PC-3 (cell line): ENCODE results near the gene MELTF. TPM values are rescaled to one million over a fixed set of nuclear protein-coding genes. Genes with fewer than 3 reads are reported as not detected.

Source experiments
- ATAC-seq: fragments of 200-7000 bp; cut with Tn5 transposase; 2 replicates; pipeline ENCODE4 v1.9.1; 2020; ENCODE audit warnings: mild to moderate bottlenecking, moderate library complexity
- BruUV-seq: library from RNA; stranded (reverse); fragments of 400-500 nt; replicated peaks from 2 replicates; lab custom pipeline; 2021; lab: Mats Ljungman, UMichigan
- CTCF ChIA-PET: fragments of 300-600 bp; sonication (Branson Sonifier 250); formaldehyde crosslinking; loops from one replicate; lab custom pipeline; 2022; ENCODE audit warnings: antibody characterized with exemption; lab: Charles Lee
- POLR2A ChIA-PET: fragments of 300-600 bp; sonication (Branson Sonifier 250); formaldehyde crosslinking; loops from one replicate; lab custom pipeline; 2022; ENCODE audit warnings: antibody characterized with exemption; ENCODE audit not compliant: unreplicated experiment; lab: Charles Lee
- DNase-seq: peaks from one replicate; pipeline ENCODE4 v3.0.0-alpha.2; 2015
- H2AFZ ChIP-seq: fragments of 300-600 bp; sonication (generic); 2 replicates; pipeline ENCODE4 v1.6.0; 2016; ENCODE audit warnings: antibody characterized with exemption, low read length
- H3F3A ChIP-seq: fragments of 300-600 bp; sonication (generic); one replicate; pipeline ENCODE4 v1.6.0; 2017; ENCODE audit warnings: antibody characterized with exemption, low read length, control low read depth, mild to moderate bottlenecking; ENCODE audit not compliant: unreplicated experiment
- H3K27ac ChIP-seq: fragments of 300-600 bp; sonication (generic); 2 replicates; pipeline ENCODE4 v1.5.1; 2016; ENCODE audit warnings: mild to moderate bottlenecking, low read length
- H3K27me3 ChIP-seq: fragments of 300-600 bp; sonication (generic); 2 replicates; pipeline ENCODE4 v1.6.1; 2016; ENCODE audit warnings: low read length, mixed read lengths
- H3K36me3 ChIP-seq: fragments of 300-600 bp; sonication (generic); 2 replicates; pipeline ENCODE4 v1.6.1; 2016; ENCODE audit warnings: low read depth, mixed run types, low read length, mixed read lengths
- H3K4me1 ChIP-seq: fragments of 300-600 bp; sonication (generic); 2 replicates; pipeline ENCODE4 v1.5.1; 2016; ENCODE audit warnings: low read length; ENCODE audit not compliant: insufficient read depth
- H3K4me2 ChIP-seq: fragments of 300-600 bp; sonication (generic); 2 replicates; pipeline ENCODE4 v1.6.0; 2016; ENCODE audit warnings: low read length
- H3K4me3 ChIP-seq: fragments of 300-600 bp; sonication (generic); 2 replicates; pipeline ENCODE4 v1.5.1; 2016; ENCODE audit warnings: mild to moderate bottlenecking, low read length, mixed read lengths
- H3K79me2 ChIP-seq: fragments of 300-600 bp; sonication (generic); 2 replicates; pipeline ENCODE4 v1.6.1; 2017; ENCODE audit warnings: low read length, mixed read lengths
- H3K9ac ChIP-seq: fragments of 300-600 bp; sonication (generic); 2 replicates; pipeline ENCODE4 v1.6.0; 2016; ENCODE audit warnings: mild to moderate bottlenecking, low read length
- H3K9me2 ChIP-seq: fragments of 300-600 bp; sonication (generic); replicated peaks from 2 replicates; pipeline ENCODE4 v1.6.1; 2016; ENCODE audit warnings: mixed run types, low read length, mixed read lengths
- H3K9me3 ChIP-seq: fragments of 300-600 bp; sonication (generic); 2 replicates; pipeline ENCODE4 v1.6.1; 2016; ENCODE audit warnings: low read length, mixed read lengths
- H4K20me1 ChIP-seq: fragments of 300-600 bp; sonication (generic); 2 replicates; pipeline ENCODE4 v1.6.1; 2016; ENCODE audit warnings: low read length, mixed read lengths
- CTCF ChIP-seq: fragments of 300-600 bp; sonication (generic); conservative IDR thresholded peaks from 2 replicates; pipeline ENCODE4 v1.5.1; 2017; ENCODE audit warnings: antibody characterized with exemption, low read depth, mild to moderate bottlenecking, low read length
- EZH2 ChIP-seq: fragments of 300-600 bp; sonication (generic); IDR thresholded peaks from one replicate; pipeline ENCODE4 v1.6.1; 2017; ENCODE audit warnings: antibody characterized with exemption, mild to moderate bottlenecking, low read length; ENCODE audit not compliant: unreplicated experiment
- EZH2phosphoT487 ChIP-seq: fragments of 300-600 bp; sonication (generic); IDR thresholded peaks from 2 replicates; pipeline ENCODE4 v1.6.1; 2018; ENCODE audit warnings: mild to moderate bottlenecking, antibody characterized with exemption, low read length, borderline replicate concordance
- intact Hi-C: fragments of 100-400 bp; cut with micrococcal nuclease; formaldehyde crosslinking; loops from 2 replicates; pipeline ENCODE4 v1.9.0; 2023
- total RNA-seq: library from RNA; depleted of rRNA; stranded (reverse); fragments of >200 nt; gene quantifications from 2 replicates; pipeline ENCODE4 v1.2.3, GENCODE V29; 2014

Gene MELTF
- total RNA-seq, 1 experiment from 2014 or later, result 40.6 TPM

DNA sequence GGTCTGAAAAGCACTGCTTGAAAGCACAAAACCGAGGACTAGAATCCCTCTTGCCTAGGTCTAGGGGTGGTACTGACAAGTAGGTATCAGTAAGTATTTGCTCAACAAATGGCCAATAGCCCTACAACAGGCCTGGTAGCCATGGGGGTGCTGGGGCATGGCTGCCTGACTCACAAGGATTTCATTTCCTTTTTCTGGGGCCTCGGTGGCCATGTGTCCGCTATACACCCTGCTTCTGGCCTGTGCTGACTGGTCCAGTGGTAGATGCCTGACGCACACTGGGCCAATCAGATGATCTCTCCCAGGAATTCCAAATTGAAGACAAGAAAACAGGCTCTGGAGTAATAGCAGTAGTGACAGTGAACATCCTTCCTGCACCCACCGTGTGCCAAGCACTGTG, 29.4 kb downstream of the MELTF start:
- Histone ChIP-seq H3F3A (no peaks in the 10 kb centered on the region), H3K4me1 (peaks cover 12% of the 10 kb centered on the region), H3K27me3 (no peaks in the 10 kb centered on the region), H3K4me2 (no peak overlapping the region), H3K9me2 (no peaks in the 10 kb centered on the region), H3K9me3 (no peaks in the 10 kb centered on the region), H2AFZ (no peak overlapping the region), H3K79me2 (peaks cover 5% of the 10 kb centered on the region), H4K20me1 (no peaks in the 10 kb centered on the region), H3K4me3 (no peak overlapping the region), H3K9ac (no peak overlapping the region), H3K27ac (no peak overlapping the region), H3K36me3 (no peaks in the 10 kb centered on the region)
- CTCF ChIA-PET, result no interaction called here
- no TSS peak for BruUV-seq
- TF ChIP-seq EZH2, result no peak
- TF ChIP-seq EZH2phosphoT487, result no peak
- POLR2A ChIA-PET, result no interaction called here
- intact Hi-C loops, result no loop called here
- DNase-seq (no peak), ATAC-seq (no peak)

GRCh38 chr3:196998966-196999760, 30.5 kb downstream of the MELTF start:
- H4K20me1 ChIP-seq, result no peaks in the 10 kb centered on the region
- no peak overlapping the region for H3K9ac ChIP-seq
- H3K4me2 ChIP-seq, result no peak overlapping the region
- H3K27me3 ChIP-seq, result no peaks in the 10 kb centered on the region
- no peak for DNase-seq
- H3K4me1 ChIP-seq, result peaks cover 5% of the 10 kb centered on the region
- intact Hi-C loops, result no loop called here
- ChIA-PET POLR2A (no interaction called here), CTCF (no interaction called here)
- H3K36me3 ChIP-seq, result no peaks in the 10 kb centered on the region
- H2AFZ ChIP-seq, result no peak overlapping the region
- BruUV-seq, result no TSS peak
- no peak for ATAC-seq
- TF ChIP-seq CTCF, result no peak
- no peaks in the 10 kb centered on the region for H3F3A ChIP-seq
- no peak overlapping the region for H3K4me3 ChIP-seq
- no peaks in the 10 kb centered on the region for H3K9me3 ChIP-seq
- H3K79me2 ChIP-seq, result peaks cover 4% of the 10 kb centered on the region
- no peaks in the 10 kb centered on the region for H3K9me2 ChIP-seq
- H3K27ac ChIP-seq, result no peak overlapping the region

DNA sequence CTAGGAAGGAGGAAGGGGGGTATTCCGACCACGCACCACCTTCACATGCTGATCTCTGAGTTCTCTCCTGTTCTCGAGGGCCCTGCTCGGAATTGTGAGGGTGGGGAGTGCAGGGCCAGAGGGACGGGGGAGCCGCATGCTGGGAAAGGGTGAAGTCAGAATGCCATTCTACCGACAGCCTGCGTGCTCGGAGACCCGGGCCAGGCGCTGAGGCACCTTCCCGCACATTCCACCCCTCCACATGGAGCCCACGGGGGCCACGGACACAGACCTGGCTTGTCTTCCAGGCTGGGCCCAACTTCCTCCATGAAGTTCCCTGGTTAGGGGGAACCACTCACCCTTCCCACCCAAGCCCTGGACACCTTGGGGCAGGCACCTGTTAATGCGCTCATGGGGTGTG, 32.3 kb downstream of the MELTF start:
- Histone ChIP-seq H3K79me2 (no peaks in the 10 kb centered on the region), H4K20me1 (no peaks in the 10 kb centered on the region), H3F3A (no peaks in the 10 kb centered on the region), H3K4me2 (no peak overlapping the region), H3K27ac (no peak overlapping the region), H3K9me2 (no peaks in the 10 kb centered on the region), H3K4me3 (no peak overlapping the region), H3K9me3 (no peaks in the 10 kb centered on the region), H3K4me1 (no peaks in the 10 kb centered on the region), H3K36me3 (no peaks in the 10 kb centered on the region), H3K9ac (no peak overlapping the region), H3K27me3 (no peaks in the 10 kb centered on the region), H2AFZ (no peak overlapping the region)
- intact Hi-C loops, result no loop called here
- no peak for ATAC-seq
- ChIA-PET CTCF (no interaction called here), POLR2A (no interaction called here)
- no peak for DNase-seq
- TF ChIP-seq EZH2phosphoT487 (no peak), CTCF (no peak), EZH2 (no peak)
- BruUV-seq, result no TSS peak
